Lower leg skin (tissue), 4 donors: Measurements from ENCODE around the gene RNF121. TPM values are rescaled to one million over a fixed set of nuclear protein-coding genes. Genes with fewer than 3 reads are reported as not detected.

Experiments used
- DNase-seq, 2 donors: peaks; one replicate each; pipeline ENCODE4 v3.0.0-alpha.2; 2019; ENCODE audit warnings: low spot score in 2 of 2
- H3K4me3 ChIP-seq: fragments of 200-600 bp; sonication (generic); 2 replicates; pipeline ENCODE4 v1.5.1; 2017; ENCODE audit warnings: mild to moderate bottlenecking, low read depth; ENCODE audit not compliant: poor library complexity, severe bottlenecking
- CTCF ChIP-seq, 3 donors: fragments of 450-650 bp; IDR thresholded peaks; one replicate each; pipeline ENCODE4 v1.5.1; 2016; ENCODE audit warnings: antibody characterized with exemption in 3 of 3, mild to moderate bottlenecking in 3 of 3, moderate library complexity in 2 of 3
- POLR2A ChIP-seq, 2 donors: fragments of 450-650 bp; IDR thresholded peaks; one replicate each; pipeline ENCODE4 v1.6.1; 2016 to 2017; ENCODE audit warnings: antibody characterized with exemption in 2 of 2, mild to moderate bottlenecking in 1 of 2, moderate library complexity in 1 of 2
- WGBS, 2 donors: methylation state at CpG; one replicate each; pipeline ENCODE4 v1.1.5; 2018; 5-methylcytosine and 5-hydroxymethylcytosine counted together
- intact Hi-C: fragments of 100-400 bp; cut with DNase I; formaldehyde crosslinking; loops from one replicate; pipeline ENCODE4 v1.15.0; 2023; ENCODE audit warnings: low total_unique reads
- total RNA-seq, 4 donors: library from RNA; depleted of rRNA; stranded (reverse); fragments of >200 nt; gene quantifications; one replicate each; pipeline ENCODE4 v1.1.0, GENCODE V29; 2016

The RNF121 gene
- total RNA-seq, 4 donors from 2014 or later, result 13.2 to 27.6 (median 18.6) TPM

DNA sequence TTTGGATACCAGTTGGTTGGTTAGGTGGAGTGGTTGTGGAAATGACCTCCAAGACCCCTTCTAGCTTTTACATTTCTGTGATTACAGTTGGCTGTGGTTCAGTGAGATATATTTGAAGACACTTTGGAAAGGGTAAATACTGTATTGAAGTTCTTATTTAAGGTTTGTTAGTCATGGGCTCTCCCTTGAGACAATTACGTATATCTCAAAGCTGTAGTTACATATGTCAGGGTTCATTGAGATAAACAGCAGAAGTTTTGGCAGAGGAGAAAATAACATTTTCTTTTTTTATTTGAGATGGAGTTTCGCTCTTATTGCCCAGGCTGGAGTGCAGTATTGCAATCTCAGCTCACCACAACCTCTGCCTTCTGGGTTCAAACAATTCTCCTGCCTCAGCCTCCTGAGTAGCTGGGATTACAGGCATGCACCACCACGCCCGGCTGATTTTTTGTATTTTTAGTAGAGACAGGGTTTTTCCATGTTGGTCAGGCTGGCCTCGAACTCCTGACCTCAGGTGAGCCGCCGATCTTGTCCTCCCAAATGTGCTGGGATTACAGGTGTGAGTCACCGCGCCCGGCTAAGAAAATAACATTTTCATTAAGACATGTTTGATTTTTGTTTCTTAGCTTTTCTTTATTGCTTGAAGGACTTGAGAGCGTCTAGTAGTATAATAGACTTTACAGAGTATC, 1.9 kb downstream of the RNF121 start:
- 75% methylated on average over 11 of the region's 11 CpGs for WGBS, 2 donors
- no peak overlapping the region for H3K4me3 ChIP-seq
- TF ChIP-seq CTCF (IDR thresholded peaks at IDR 0.05) (no peak), POLR2A (IDR thresholded peaks at IDR 0.05) (no peak)
- intact Hi-C loops, result no loop called here
- no peak for DNase-seq

GRCh38 chr11:71931245-71931602, 2.4 kb downstream of the RNF121 start:
- no peak for DNase-seq
- TF ChIP-seq POLR2A (IDR thresholded peaks at IDR 0.05) (no peak), CTCF (IDR thresholded peaks at IDR 0.05) (no peak)
- 64 to 68% methylated on average over 2 of the region's 2 CpGs for WGBS, 2 donors
- intact Hi-C loops, result no loop called here
- H3K4me3 ChIP-seq, result no peak overlapping the region

- no peak overlapping the region for H3K4me3 ChIP-seq
- DNase-seq, result no peak
- intact Hi-C loops, result no loop called here
- WGBS, 2 donors, result 80 to 82% methylated on average over 4 of the region's 4 CpGs
- TF ChIP-seq CTCF (IDR thresholded peaks at IDR 0.05) (no peak), POLR2A (IDR thresholded peaks at IDR 0.05) (no peak)
Measured at GRCh38 chr11:71933141-71933933, 4.5 kb downstream of the RNF121 start.

DNA sequence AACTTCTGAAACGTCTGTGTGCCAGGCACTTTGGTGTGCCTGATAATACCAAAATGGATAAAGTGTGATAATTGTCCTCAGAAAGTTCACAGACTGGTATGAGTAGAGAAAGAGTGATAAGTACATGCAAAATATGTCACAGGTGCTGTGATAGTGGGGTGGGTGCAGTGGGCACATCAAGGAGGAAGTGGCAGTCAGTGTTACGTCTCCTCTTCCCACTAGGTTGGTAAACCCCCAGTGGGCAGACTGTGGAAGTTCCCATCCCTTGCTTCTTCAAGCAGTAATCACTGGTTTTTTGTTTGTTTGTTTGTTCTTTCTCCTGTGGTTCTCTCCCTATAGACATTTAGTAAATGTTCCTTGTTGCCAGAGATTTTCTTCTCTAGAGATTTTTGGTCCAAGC, 5.4 kb downstream of the RNF121 start:
- 51 to 52% methylated on average over 2 of the region's 2 CpGs for WGBS, 2 donors
- intact Hi-C loops, result no loop called here
- DNase-seq, result no peak
- TF ChIP-seq CTCF (IDR thresholded peaks at IDR 0.05) (no peak), POLR2A (IDR thresholded peaks at IDR 0.05) (no peak)
- no peak overlapping the region for H3K4me3 ChIP-seq

DNA sequence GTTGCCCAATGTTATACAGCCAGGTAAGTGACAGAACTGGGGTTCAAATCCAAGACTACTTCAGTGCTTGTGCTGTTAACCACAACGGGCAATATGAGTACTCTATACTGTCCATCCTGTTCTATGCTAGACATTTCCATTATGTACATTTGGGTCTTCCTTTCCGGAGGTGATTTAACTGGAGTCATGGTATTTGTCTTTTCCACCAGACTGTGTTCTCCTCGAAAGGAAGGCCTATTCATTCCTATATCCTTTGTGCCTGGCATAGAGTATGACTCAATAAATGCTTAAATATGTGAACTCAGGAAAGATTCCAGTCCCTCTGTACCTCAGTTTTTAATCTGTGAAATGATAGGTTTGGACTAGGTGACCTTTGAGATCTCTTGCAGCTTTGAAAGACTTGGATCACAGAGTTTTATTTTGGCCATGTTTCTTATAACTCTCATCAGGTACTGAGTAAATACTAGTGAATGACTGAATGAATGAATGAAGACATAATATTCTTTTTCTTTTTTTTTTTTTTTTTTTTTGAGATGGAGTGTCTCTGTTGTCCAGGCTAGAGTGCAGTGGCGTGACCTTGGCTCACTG, 6.6 kb downstream of the RNF121 start:
- TF ChIP-seq CTCF (IDR thresholded peaks at IDR 0.05) (no peak), POLR2A (IDR thresholded peaks at IDR 0.05) (no peak)
- no peak for DNase-seq
- no peak overlapping the region for H3K4me3 ChIP-seq
- intact Hi-C loops, result no loop called here
- 78 to 88% methylated on average over 4 of the region's 4 CpGs for WGBS, 2 donors
